COR-L47 (cell line): ENCODE measurements around the gene EBI3.
"Not testable (repeated sequence)": the region's sequence is repeated elsewhere in the genome, so short reads cannot be mapped to it uniquely, and the experiment has no call there.

Experiments used
- DNase-seq: peaks from one replicate; lab custom pipeline; 2025; lab: John Stamatoyannopoulos, UW

EBI3 gene

GRCh38 chr19:4200940-4201542 lies 28.3 kb upstream of the EBI3 start:
- no peak for DNase-seq

GRCh38 chr19:4201798-4202197 lies 27.5 kb upstream of the EBI3 start:
- no peak for DNase-seq

- DNase-seq = peak; percentile 25
Observed at GRCh38 chr19:4206818-4207484, 22.4 kb upstream of the EBI3 start.

- DNase-seq = peak; percentile 42
Observed at GRCh38 chr19:4208385-4209094, 20.8 kb upstream of the EBI3 start.

GRCh38 chr19:4210166-4210731 lies 19.1 kb upstream of the EBI3 start:
- DNase-seq = no peak

GRCh38 chr19:4213116-4213515 lies 16.2 kb upstream of the EBI3 start:
- DNase-seq = no peak

GRCh38 chr19:4215807-4216206 lies 13.5 kb upstream of the EBI3 start:
- no peak for DNase-seq

- DNase-seq = no peak
Observed at GRCh38 chr19:4216846-4217245, 12.5 kb upstream of the EBI3 start.

- no peak for DNase-seq
Observed at GRCh38 chr19:4217429-4218264, 11.7 kb upstream of the EBI3 start.

- not testable (repeated sequence) for DNase-seq
Observed at GRCh38 chr19:4218523-4218922, 10.8 kb upstream of the EBI3 start.

GRCh38 chr19:4220188-4220587 lies 9.1 kb upstream of the EBI3 start:
- no peak for DNase-seq

- DNase-seq = no peak
Observed at GRCh38 chr19:4224470-4224869, 4.9 kb upstream of the EBI3 start.

GRCh38 chr19:4225885-4226284 lies 3.4 kb upstream of the EBI3 start:
- DNase-seq = no peak

- no peak for DNase-seq
Observed at GRCh38 chr19:4227771-4228170, 1.6 kb upstream of the EBI3 start.

- DNase-seq = no peak
Observed at GRCh38 chr19:4228765-4229178, 551 bp upstream of the EBI3 start.

- not testable (repeated sequence) for DNase-seq
Observed at GRCh38 chr19:4230237-4230636, 914 bp downstream of the EBI3 start.

GRCh38 chr19:4231521-4231920 lies 2.2 kb downstream of the EBI3 start:
- not testable (repeated sequence) for DNase-seq

GRCh38 chr19:4232139-4232538 lies 2.8 kb downstream of the EBI3 start:
- DNase-seq = not testable (repeated sequence)

- no peak for DNase-seq
Observed at GRCh38 chr19:4232614-4233281, 3.4 kb downstream of the EBI3 start.

- DNase-seq = no peak
Observed at GRCh38 chr19:4233282-4233853, 4.0 kb downstream of the EBI3 start.
